SK-N-SH treated with all-trans-retinoic acid at 6 μM for 48 hours (cell line): ENCODE results near the gene TTLL13.

Source experiments
- ATAC-seq: fragments of 200-7000 bp; cut with Tn5 transposase; 3 replicates; pipeline ENCODE4 v1.9.1; 2020; ENCODE audit warnings: mild to moderate bottlenecking, moderate library complexity
- ARNTL ChIP-seq: fragments of 450-650 bp; formaldehyde crosslinking; IDR thresholded peaks from 2 replicates; pipeline ENCODE4 v1.5.0; 2020; ENCODE audit warnings: low read depth, mild to moderate bottlenecking, moderate library complexity, borderline replicate concordance
- BACH2 ChIP-seq: fragments of 250-450 bp; sonication (Bioruptor Pico); IDR thresholded peaks from 2 replicates; pipeline ENCODE4 v1.9.0; 2021; ENCODE audit warnings: mild to moderate bottlenecking, borderline replicate concordance
- CSDC2 ChIP-seq: fragments of 250-450 bp; sonication (Bioruptor Pico); IDR thresholded peaks from 2 replicates; pipeline ENCODE4 v1.5.0; 2020; ENCODE audit warnings: mild to moderate bottlenecking, moderate library complexity
- ESRRG ChIP-seq: fragments of 250-450 bp; sonication (Bioruptor Pico); IDR thresholded peaks from 2 replicates; pipeline ENCODE4 v1.6.1; 2021; ENCODE audit warnings: mild to moderate bottlenecking
- GLIS3 ChIP-seq: fragments of 250-450 bp; sonication (Bioruptor Pico); IDR thresholded peaks from 2 replicates; pipeline ENCODE4 v1.5.0; 2020; ENCODE audit warnings: mild to moderate bottlenecking, moderate library complexity
- ISL1 ChIP-seq: fragments of 250-450 bp; sonication (Bioruptor Pico); IDR thresholded peaks from 2 replicates; pipeline ENCODE4 v2.1.2; 2022; ENCODE audit warnings: mild to moderate bottlenecking, moderate library complexity
- OSR1 ChIP-seq: fragments of 250-450 bp; sonication (Bioruptor Pico); IDR thresholded peaks from 2 replicates; pipeline ENCODE4 v1.8.0; 2022; ENCODE audit warnings: moderate library complexity, mild to moderate bottlenecking, inconsistent platforms
- PPARA ChIP-seq: fragments of 250-450 bp; sonication (Bioruptor Pico); IDR thresholded peaks from 2 replicates; pipeline ENCODE4 v1.5.0; 2020; ENCODE audit warnings: mild to moderate bottlenecking, borderline replicate concordance
- RARB ChIP-seq: fragments of 250-450 bp; sonication (Bioruptor Pico); IDR thresholded peaks from 2 replicates; pipeline ENCODE4 v1.8.0; 2021; ENCODE audit warnings: mild to moderate bottlenecking, moderate library complexity
- SNAI2 ChIP-seq: fragments of 250-450 bp; sonication (Bioruptor Pico); IDR thresholded peaks from 2 replicates; pipeline ENCODE4 v1.5.0; 2020; ENCODE audit warnings: mild to moderate bottlenecking, moderate library complexity
- TCF4 ChIP-seq: fragments of 250-450 bp; sonication (Bioruptor Pico); IDR thresholded peaks from 2 replicates; pipeline ENCODE4 v1.8.0; 2021; ENCODE audit warnings: mild to moderate bottlenecking, moderate library complexity, borderline replicate concordance
- TOX ChIP-seq: fragments of 250-450 bp; sonication (Bioruptor Pico); IDR thresholded peaks from 2 replicates; pipeline ENCODE4 v1.8.0; 2021; ENCODE audit warnings: mild to moderate bottlenecking, moderate library complexity, borderline replicate concordance
- ZC3H10 ChIP-seq: fragments of 250-450 bp; sonication (Bioruptor Pico); IDR thresholded peaks from 2 replicates; pipeline ENCODE4 v1.5.1; 2021; ENCODE audit warnings: mild to moderate bottlenecking, moderate library complexity
- ZFP3 ChIP-seq: fragments of 250-450 bp; sonication (Bioruptor Pico); IDR thresholded peaks from 2 replicates; pipeline ENCODE4 v1.5.0; 2020; ENCODE audit warnings: mild to moderate bottlenecking, moderate library complexity
- ZFP30 ChIP-seq: fragments of 450-650 bp; formaldehyde crosslinking; IDR thresholded peaks from 2 replicates; pipeline ENCODE4 v1.5.0; 2022; ENCODE audit warnings: mild to moderate bottlenecking, moderate library complexity
- ZNF565 ChIP-seq: fragments of 450-650 bp; formaldehyde crosslinking; conservative IDR thresholded peaks from 2 replicates; pipeline ENCODE4 v1.5.0; 2020; ENCODE audit warnings: low read depth, mild to moderate bottlenecking, moderate library complexity
- ZNF70 ChIP-seq: fragments of 450-650 bp; formaldehyde crosslinking; IDR thresholded peaks from 2 replicates; pipeline ENCODE4 v1.5.0; 2020; ENCODE audit warnings: mild to moderate bottlenecking, moderate library complexity
- ZNF8 ChIP-seq: fragments of 450-650 bp; formaldehyde crosslinking; IDR thresholded peaks from 2 replicates; pipeline ENCODE4 v1.5.0; 2020; ENCODE audit warnings: mild to moderate bottlenecking, moderate library complexity
- TF ChIP-seq, protein P1 (sequence below): fragments of 250-450 bp; sonication (Bioruptor Pico); IDR thresholded peaks from 2 replicates; pipeline ENCODE4 v1.5.1; 2021; ENCODE audit warnings: mild to moderate bottlenecking, moderate library complexity
- TF ChIP-seq, protein P2 (sequence below): fragments of 250-450 bp; sonication (Bioruptor Pico); IDR thresholded peaks from 2 replicates; pipeline ENCODE4 v1.8.0; 2020; ENCODE audit warnings: mild to moderate bottlenecking, moderate library complexity, borderline replicate concordance
- TF ChIP-seq, protein P3 (sequence below): fragments of 250-450 bp; sonication (Bioruptor Pico); IDR thresholded peaks from 2 replicates; pipeline ENCODE4 v1.8.0; 2021; ENCODE audit warnings: low read depth, mild to moderate bottlenecking, moderate library complexity, borderline replicate concordance
- TF ChIP-seq, protein P4 (sequence below): fragments of 250-450 bp; sonication (Bioruptor Pico); IDR thresholded peaks from 2 replicates; pipeline ENCODE4 v1.5.1; 2020; ENCODE audit warnings: low read depth, mild to moderate bottlenecking, moderate library complexity
- TF ChIP-seq, protein P5 (sequence below): fragments of 250-450 bp; sonication (Bioruptor Pico); IDR thresholded peaks from 2 replicates; pipeline ENCODE4 v1.5.0; 2020; ENCODE audit warnings: mild to moderate bottlenecking, moderate library complexity

TTLL13 gene

DNA sequence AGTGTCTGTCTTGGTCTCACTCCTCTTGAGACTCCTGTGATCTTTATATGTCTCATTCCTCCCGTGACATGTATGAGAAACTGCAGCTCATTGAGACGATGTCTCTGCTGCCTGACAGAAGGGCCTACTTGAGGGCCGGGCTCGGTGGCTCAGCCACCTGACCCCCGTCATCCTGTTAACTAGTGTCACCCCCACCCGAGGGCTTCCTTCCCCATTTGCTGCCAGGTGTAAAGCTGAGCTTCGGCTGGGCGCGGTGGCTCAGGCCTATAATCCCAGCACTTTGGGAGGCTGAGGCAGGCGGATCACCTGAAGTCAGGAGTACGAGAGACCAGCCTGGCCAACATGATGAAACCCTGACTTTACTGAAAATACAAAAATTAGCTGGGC lies 35.5 kb upstream of the TTLL13 start:
- TF ChIP-seq, protein P1, sequence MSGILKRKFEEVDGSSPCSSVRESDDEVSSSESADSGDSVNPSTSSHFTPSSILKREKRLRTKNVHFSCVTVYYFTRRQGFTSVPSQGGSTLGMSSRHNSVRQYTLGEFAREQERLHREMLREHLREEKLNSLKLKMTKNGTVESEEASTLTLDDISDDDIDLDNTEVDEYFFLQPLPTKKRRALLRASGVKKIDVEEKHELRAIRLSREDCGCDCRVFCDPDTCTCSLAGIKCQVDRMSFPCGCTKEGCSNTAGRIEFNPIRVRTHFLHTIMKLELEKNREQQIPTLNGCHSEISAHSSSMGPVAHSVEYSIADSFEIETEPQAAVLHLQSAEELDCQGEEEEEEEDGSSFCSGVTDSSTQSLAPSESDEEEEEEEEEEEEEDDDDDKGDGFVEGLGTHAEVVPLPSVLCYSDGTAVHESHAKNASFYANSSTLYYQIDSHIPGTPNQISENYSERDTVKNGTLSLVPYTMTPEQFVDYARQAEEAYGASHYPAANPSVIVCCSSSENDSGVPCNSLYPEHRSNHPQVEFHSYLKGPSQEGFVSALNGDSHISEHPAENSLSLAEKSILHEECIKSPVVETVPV (CRISPR knock-in tag) = no peak
- TF ChIP-seq, protein P2, sequence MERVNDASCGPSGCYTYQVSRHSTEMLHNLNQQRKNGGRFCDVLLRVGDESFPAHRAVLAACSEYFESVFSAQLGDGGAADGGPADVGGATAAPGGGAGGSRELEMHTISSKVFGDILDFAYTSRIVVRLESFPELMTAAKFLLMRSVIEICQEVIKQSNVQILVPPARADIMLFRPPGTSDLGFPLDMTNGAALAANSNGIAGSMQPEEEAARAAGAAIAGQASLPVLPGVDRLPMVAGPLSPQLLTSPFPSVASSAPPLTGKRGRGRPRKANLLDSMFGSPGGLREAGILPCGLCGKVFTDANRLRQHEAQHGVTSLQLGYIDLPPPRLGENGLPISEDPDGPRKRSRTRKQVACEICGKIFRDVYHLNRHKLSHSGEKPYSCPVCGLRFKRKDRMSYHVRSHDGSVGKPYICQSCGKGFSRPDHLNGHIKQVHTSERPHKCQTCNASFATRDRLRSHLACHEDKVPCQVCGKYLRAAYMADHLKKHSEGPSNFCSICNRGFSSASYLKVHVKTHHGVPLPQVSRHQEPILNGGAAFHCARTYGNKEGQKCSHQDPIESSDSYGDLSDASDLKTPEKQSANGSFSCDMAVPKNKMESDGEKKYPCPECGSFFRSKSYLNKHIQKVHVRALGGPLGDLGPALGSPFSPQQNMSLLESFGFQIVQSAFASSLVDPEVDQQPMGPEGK (CRISPR knock-in tag) = no peak
- no peak for TF ChIP-seq PPARA (CRISPR knock-in tag)
- TF ChIP-seq BACH2 (CRISPR knock-in tag) = no peak
- no peak for TF ChIP-seq TCF4 (CRISPR knock-in tag)
- TF ChIP-seq ESRRG (CRISPR knock-in tag) = no peak
- no peak for TF ChIP-seq RARB (CRISPR knock-in tag)
- TF ChIP-seq ZNF70 (CRISPR knock-in tag) = no peak
- no peak for TF ChIP-seq ARNTL (CRISPR knock-in tag)
- TF ChIP-seq, protein P3, sequence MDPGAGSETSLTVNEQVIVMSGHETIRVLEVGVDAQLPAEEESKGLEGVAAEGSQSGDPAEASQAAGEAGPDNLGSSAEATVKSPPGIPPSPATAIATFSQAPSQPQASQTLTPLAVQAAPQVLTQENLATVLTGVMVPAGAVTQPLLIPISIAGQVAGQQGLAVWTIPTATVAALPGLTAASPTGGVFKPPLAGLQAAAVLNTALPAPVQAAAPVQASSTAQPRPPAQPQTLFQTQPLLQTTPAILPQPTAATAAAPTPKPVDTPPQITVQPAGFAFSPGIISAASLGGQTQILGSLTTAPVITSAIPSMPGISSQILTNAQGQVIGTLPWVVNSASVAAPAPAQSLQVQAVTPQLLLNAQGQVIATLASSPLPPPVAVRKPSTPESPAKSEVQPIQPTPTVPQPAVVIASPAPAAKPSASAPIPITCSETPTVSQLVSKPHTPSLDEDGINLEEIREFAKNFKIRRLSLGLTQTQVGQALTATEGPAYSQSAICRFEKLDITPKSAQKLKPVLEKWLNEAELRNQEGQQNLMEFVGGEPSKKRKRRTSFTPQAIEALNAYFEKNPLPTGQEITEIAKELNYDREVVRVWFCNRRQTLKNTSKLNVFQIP = no peak
- TF ChIP-seq GLIS3 = no peak
- no peak for TF ChIP-seq CSDC2
- TF ChIP-seq, protein P4, sequence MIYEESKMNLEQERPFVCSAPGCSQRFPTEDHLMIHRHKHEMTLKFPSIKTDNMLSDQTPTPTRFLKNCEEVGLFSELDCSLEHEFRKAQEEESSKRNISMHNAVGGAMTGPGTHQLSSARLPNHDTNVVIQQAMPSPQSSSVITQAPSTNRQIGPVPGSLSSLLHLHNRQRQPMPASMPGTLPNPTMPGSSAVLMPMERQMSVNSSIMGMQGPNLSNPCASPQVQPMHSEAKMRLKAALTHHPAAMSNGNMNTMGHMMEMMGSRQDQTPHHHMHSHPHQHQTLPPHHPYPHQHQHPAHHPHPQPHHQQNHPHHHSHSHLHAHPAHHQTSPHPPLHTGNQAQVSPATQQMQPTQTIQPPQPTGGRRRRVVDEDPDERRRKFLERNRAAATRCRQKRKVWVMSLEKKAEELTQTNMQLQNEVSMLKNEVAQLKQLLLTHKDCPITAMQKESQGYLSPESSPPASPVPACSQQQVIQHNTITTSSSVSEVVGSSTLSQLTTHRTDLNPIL (CRISPR knock-in tag) = no peak
- TF ChIP-seq ZFP30 (CRISPR knock-in tag) = no peak
- no peak for TF ChIP-seq TOX (CRISPR knock-in tag)
- no peak for TF ChIP-seq ZFP3 (CRISPR knock-in tag)
- TF ChIP-seq ZNF8 (CRISPR knock-in tag) = no peak
- TF ChIP-seq OSR1 (CRISPR knock-in tag) = no peak
- TF ChIP-seq, protein P5, sequence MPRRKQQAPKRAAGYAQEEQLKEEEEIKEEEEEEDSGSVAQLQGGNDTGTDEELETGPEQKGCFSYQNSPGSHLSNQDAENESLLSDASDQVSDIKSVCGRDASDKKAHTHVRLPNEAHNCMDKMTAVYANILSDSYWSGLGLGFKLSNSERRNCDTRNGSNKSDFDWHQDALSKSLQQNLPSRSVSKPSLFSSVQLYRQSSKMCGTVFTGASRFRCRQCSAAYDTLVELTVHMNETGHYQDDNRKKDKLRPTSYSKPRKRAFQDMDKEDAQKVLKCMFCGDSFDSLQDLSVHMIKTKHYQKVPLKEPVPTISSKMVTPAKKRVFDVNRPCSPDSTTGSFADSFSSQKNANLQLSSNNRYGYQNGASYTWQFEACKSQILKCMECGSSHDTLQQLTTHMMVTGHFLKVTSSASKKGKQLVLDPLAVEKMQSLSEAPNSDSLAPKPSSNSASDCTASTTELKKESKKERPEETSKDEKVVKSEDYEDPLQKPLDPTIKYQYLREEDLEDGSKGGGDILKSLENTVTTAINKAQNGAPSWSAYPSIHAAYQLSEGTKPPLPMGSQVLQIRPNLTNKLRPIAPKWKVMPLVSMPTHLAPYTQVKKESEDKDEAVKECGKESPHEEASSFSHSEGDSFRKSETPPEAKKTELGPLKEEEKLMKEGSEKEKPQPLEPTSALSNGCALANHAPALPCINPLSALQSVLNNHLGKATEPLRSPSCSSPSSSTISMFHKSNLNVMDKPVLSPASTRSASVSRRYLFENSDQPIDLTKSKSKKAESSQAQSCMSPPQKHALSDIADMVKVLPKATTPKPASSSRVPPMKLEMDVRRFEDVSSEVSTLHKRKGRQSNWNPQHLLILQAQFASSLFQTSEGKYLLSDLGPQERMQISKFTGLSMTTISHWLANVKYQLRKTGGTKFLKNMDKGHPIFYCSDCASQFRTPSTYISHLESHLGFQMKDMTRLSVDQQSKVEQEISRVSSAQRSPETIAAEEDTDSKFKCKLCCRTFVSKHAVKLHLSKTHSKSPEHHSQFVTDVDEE (CRISPR knock-in tag) = no peak
- TF ChIP-seq, all 23 proteins: peak for 0
- no peak for ATAC-seq

DNA sequence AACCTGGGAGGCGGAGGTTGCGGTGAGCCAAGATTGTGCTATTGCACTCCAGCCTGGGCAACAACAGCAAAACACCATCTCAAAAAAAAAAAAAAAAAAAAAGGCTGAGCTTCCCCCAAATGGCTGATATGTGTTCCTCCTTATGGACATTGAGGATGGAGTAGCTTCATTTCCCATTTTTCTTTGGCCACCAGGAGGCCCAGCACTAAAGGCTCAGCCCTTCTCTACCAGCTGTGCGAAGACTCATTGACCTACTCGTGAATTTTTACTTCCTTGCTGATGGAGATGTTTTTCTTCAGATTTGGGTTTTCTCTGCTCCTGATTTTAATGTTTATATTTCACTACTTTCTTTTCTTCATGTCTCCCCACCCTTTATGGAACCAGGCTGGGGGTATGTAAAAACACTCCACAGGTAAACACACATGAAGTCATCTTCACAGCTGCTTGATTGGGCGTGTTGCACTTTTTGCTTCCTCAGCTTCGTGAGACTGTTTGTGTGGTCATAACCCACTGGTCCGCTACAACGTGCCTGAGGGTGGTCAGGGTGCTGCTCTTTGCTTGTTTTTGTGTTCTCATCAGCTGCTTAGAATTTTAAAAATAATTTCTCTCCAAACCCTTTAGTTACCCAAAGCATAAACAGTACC lies 34.7 kb upstream of the TTLL13 start:
- peak; percentile 40; the same call in 1 of the 3 replicates for ATAC-seq
- TF ChIP-seq ZC3H10 (CRISPR knock-in tag) (no peak), ZNF565 (CRISPR knock-in tag) (no peak), ZNF70 (CRISPR knock-in tag) (no peak), ARNTL (CRISPR knock-in tag) (no peak), TCF4 (CRISPR knock-in tag) (no peak), BACH2 (CRISPR knock-in tag) (no peak), CSDC2 (no peak), SNAI2 (no peak), ZFP30 (CRISPR knock-in tag) (no peak), ISL1 (CRISPR knock-in tag) (no peak)
- TF ChIP-seq, protein P1 (CRISPR knock-in tag) = no peak
